Prostate gland (tissue), 2 donors: ENCODE measurements around the gene CCDC127. TPM values are rescaled to one million over a fixed set of nuclear protein-coding genes. Genes with fewer than 3 reads are reported as not detected.
"Not testable (repeated sequence)": the region's sequence is repeated elsewhere in the genome, so short reads cannot be mapped to it uniquely, and the experiment has no call there.

Experiments used
- DNase-seq: peaks from one replicate; pipeline ENCODE4 v3.0.0-alpha.2; 2019; ENCODE audit warnings: low spot score
- H3K27ac ChIP-seq, 2 donors: fragments of 200-600 bp; sonication (generic); 2 replicates each; pipeline ENCODE4 v1.5.1; 2017 to 2019
- H3K27me3 ChIP-seq: fragments of 200-600 bp; sonication (generic); replicated peaks from 2 replicates; pipeline ENCODE4 v1.5.1; 2019; ENCODE audit not compliant: insufficient read depth
- H3K36me3 ChIP-seq, 2 donors: fragments of 200-600 bp; sonication (generic); 1 replicate in 1 of 2; 2 replicates in 1 of 2; pipeline versions ENCODE4 v1.5.1 to v1.8.1; 2017 to 2019
- H3K4me1 ChIP-seq: fragments of 200-600 bp; sonication (generic); replicated peaks from 2 replicates; pipeline ENCODE4 v1.5.1; 2019
- H3K4me3 ChIP-seq, 2 donors: fragments of 200-600 bp; sonication (generic); 2 replicates each; pipeline ENCODE4 v1.5.1; 2017 to 2019
- H3K9me3 ChIP-seq: fragments of 200-600 bp; sonication (generic); 2 replicates; pipeline ENCODE4 v1.5.1; 2017
- POLR2A ChIP-seq: fragments of 450-650 bp; IDR thresholded peaks from one replicate; pipeline ENCODE4 v1.6.1; 2016; ENCODE audit warnings: antibody characterized with exemption, mild to moderate bottlenecking
- POLR2AphosphoS5 ChIP-seq: sonication (generic); formaldehyde crosslinking; IDR thresholded peaks from one replicate; pipeline ENCODE4 v1.6.1; 2017; ENCODE audit warnings: antibody characterized with exemption
- WGBS: methylation state at CpG from one replicate; pipeline ENCODE4 v1.1.5; 2018; 5-methylcytosine and 5-hydroxymethylcytosine counted together
- intact Hi-C: fragments of 100-400 bp; cut with DNase I; formaldehyde crosslinking; loops from one replicate; pipeline ENCODE4 v1.14.2; 2022
- total RNA-seq, 2 donors: library from RNA; depleted of rRNA; stranded (reverse); fragments of >200 nt; gene quantifications; one replicate each; pipeline ENCODE4 v1.1.0, GENCODE V29; 2016
- TF ChIP-seq, protein P1 (sequence below), 4 experiments: fragments of 200-600 bp in 2 of 4; fragments of 450-650 bp in 2 of 4; sonication (generic) in 2 of 4; IDR thresholded peaks; 1 replicate in 3 of 4; 2 replicates in 1 of 4; pipeline ENCODE4 v1.5.1; 2016 to 2019; ENCODE audit warnings: antibody characterized with exemption in 4 of 4, mild to moderate bottlenecking in 2 of 4, moderate library complexity in 2 of 4

Gene CCDC127
- total RNA-seq, 2 donors from 2014 or later = 4.7 to 5.2 TPM

- intact Hi-C loops = no loop called here
- WGBS = 89% methylated on average over 14 of the region's 14 CpGs
- TF ChIP-seq, protein P1, sequence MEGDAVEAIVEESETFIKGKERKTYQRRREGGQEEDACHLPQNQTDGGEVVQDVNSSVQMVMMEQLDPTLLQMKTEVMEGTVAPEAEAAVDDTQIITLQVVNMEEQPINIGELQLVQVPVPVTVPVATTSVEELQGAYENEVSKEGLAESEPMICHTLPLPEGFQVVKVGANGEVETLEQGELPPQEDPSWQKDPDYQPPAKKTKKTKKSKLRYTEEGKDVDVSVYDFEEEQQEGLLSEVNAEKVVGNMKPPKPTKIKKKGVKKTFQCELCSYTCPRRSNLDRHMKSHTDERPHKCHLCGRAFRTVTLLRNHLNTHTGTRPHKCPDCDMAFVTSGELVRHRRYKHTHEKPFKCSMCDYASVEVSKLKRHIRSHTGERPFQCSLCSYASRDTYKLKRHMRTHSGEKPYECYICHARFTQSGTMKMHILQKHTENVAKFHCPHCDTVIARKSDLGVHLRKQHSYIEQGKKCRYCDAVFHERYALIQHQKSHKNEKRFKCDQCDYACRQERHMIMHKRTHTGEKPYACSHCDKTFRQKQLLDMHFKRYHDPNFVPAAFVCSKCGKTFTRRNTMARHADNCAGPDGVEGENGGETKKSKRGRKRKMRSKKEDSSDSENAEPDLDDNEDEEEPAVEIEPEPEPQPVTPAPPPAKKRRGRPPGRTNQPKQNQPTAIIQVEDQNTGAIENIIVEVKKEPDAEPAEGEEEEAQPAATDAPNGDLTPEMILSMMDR (IDR thresholded peaks at IDR 0.05) = no peak
- no peak for TF ChIP-seq POLR2AphosphoS5
- TF ChIP-seq POLR2A = no peak
Observed at GRCh38 chr5:230711-231110, 12.8 kb upstream of the CCDC127 start.

DNA sequence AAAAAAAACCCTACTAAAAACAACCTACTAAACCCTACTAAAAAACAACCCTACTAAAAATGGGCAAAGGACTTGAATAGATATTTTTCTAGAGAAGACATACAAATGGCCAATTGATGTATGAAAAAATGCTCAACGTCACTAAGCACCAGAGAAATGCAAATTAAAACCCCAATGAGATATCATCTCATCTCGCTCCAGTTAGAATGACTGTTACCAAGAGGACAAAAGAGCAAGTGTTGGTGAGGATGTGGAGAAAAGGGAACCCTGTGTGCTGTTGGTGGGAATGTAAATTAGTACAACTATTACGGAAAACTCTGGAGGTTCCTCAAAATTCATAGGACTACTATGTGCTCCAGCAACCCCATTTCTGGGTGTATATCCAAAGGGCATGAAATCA lies 10.9 kb upstream of the CCDC127 start:
- no peak for DNase-seq
- Histone ChIP-seq H3K36me3 (peaks cover 0 to 4% of the 10 kb centered on the region in 2 donors), H3K9me3 (no peaks in the 10 kb centered on the region), H3K27ac (no peak overlapping the region), H3K4me3 (no peak overlapping the region), H3K27me3 (no peaks in the 10 kb centered on the region), H3K4me1 (no peaks in the 10 kb centered on the region)
- 81% methylated on average over 3 of the region's 3 CpGs for WGBS
- no peak for TF ChIP-seq POLR2A
- TF ChIP-seq, protein P1 (IDR thresholded peaks at IDR 0.05) = no peak
- TF ChIP-seq POLR2AphosphoS5 = no peak
- intact Hi-C loops = no loop called here

More at GRCh38 chr5:230711-231110, 12.8 kb upstream of the CCDC127 start:
- DNase-seq = no peak
- Histone ChIP-seq H3K4me3 (no peak overlapping the region), H3K4me1 (no peaks in the 10 kb centered on the region), H3K27ac (no peak overlapping the region), H3K27me3 (no peaks in the 10 kb centered on the region), H3K9me3 (no peaks in the 10 kb centered on the region), H3K36me3 (peaks cover 4% of the 10 kb centered on the region in 2 donors)

- DNase-seq, H3K4me3 ChIP-seq, H3K36me3 ChIP-seq, H3K27ac ChIP-seq, H3K27me3 ChIP-seq, intact Hi-C loops, H3K4me1 ChIP-seq, H3K9me3 ChIP-seq: not testable (repeated sequence)
- WGBS = 96% methylated on average over 17 of the region's 17 CpGs
Observed at GRCh38 chr5:227375-227774, 9.4 kb upstream of the CCDC127 start.

DNA sequence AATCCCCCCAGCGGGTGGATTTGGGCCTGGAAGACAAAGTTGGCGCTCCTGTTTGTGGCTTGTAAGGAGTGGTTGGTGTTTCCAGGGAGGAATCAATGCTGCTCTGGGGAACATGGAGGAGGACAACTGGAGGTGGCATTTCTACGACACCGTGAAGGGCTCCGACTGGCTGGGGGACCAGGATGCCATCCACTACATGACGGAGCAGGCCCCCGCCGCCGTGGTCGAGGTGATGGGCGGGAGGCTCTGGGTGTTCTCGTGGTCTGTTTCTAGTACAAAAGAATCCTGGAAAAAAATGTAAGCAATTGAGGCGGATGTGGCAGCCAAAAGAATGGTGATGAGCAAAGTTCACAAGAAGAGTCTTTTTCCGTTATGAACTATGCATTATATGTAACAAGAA lies 7.4 kb upstream of the CCDC127 start:
- Histone ChIP-seq H3K9me3 (no peaks in the 10 kb centered on the region), H3K27me3 (no peaks in the 10 kb centered on the region), H3K27ac (no peak overlapping the region), H3K36me3 (no peaks in the 10 kb centered on the region), H3K4me1 (no peaks in the 10 kb centered on the region), H3K4me3 (no peak overlapping the region)
- TF ChIP-seq POLR2A (no peak), POLR2AphosphoS5 (no peak)
- TF ChIP-seq, protein P1 (IDR thresholded peaks at IDR 0.05) = no peak
- intact Hi-C loops = no loop called here
- no peak for DNase-seq
- WGBS = 96% methylated on average over 14 of the region's 14 CpGs

- WGBS = 81% methylated on average over 6 of the region's 6 CpGs
- H3K36me3 ChIP-seq = no peaks in the 10 kb centered on the region
- no peaks in the 10 kb centered on the region for H3K27me3 ChIP-seq
- TF ChIP-seq, protein P1 (IDR thresholded peaks at IDR 0.05) = no peak
- no peak for TF ChIP-seq POLR2AphosphoS5
- no peak for TF ChIP-seq POLR2A
- no peaks in the 10 kb centered on the region for H3K9me3 ChIP-seq
- H3K4me3 ChIP-seq = no peak overlapping the region
- H3K27ac ChIP-seq = no peak overlapping the region
- no peaks in the 10 kb centered on the region for H3K4me1 ChIP-seq
- intact Hi-C loops = no loop called here
- DNase-seq = no peak
Observed at GRCh38 chr5:223791-224190, 5.8 kb upstream of the CCDC127 start.

DNA sequence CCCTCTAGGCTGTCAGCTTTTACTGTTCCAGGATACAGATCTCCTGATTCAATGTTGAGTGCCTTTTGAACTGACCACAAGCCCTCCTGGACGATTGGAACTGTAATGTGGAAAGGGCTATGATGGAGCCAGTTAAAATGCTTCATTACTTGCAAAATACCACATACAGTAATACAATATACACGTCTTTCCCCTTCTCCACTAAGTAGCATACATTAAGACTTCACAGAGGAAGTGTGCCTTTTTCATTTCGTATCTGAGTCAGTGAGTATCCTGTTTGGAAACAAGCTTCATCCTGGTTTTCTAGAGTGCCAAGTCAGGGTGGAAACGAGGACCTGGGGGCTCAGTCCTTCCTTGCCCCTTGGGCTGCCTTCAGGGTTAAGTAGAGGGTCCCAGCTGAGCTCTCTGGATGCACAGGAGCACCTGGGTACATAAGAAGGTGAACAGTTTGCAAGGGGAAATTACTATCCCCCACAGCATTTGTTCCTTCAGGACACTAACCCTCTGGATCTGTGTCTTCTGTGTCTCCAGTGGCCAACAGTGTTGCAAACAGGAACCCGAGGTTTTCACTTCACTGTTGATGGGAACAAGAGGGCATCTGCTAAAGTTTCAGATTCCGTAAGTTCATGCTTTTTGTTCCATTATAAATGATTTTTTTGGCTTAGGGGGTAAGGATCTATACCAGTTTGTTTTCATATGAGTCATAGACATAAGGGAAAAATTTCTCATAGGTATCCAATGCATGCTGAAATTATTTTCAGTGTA lies 5.2 kb upstream of the CCDC127 start:
- intact Hi-C loops, H3K27ac ChIP-seq, H3K4me3 ChIP-seq, DNase-seq, H3K4me1 ChIP-seq, H3K27me3 ChIP-seq, H3K36me3 ChIP-seq, H3K9me3 ChIP-seq: not testable (repeated sequence)
- 68% methylated on average over 6 of the region's 6 CpGs for WGBS
